WERI-Rb-1 (cell line): ENCODE data around the gene SLC19A1.

Source experiments
- DNase-seq: peaks from one replicate; pipeline ENCODE4 v3.0.0-alpha.2; 2020
- H3K27ac ChIP-seq: fragments of 250-450 bp; sonication (Bioruptor Pico); 2 replicates; pipeline ENCODE4 v1.5.1; 2020; ENCODE audit warnings: mild to moderate bottlenecking, moderate library complexity
- H3K27me3 ChIP-seq: fragments of 250-450 bp; sonication (Bioruptor Pico); 2 replicates; pipeline ENCODE4 v1.5.1; 2021; ENCODE audit warnings: mild to moderate bottlenecking, low read depth, moderate library complexity; ENCODE audit not compliant: insufficient read depth, severe bottlenecking
- H3K36me3 ChIP-seq: fragments of 250-450 bp; sonication (Bioruptor Pico); 2 replicates; pipeline ENCODE4 v1.5.1; 2020; ENCODE audit warnings: mild to moderate bottlenecking, moderate library complexity
- H3K4me3 ChIP-seq: 2 replicates; pipeline ENCODE4 v1.5.1; 2011; ENCODE audit warnings: low read depth, mild to moderate bottlenecking, control low read depth, low read length
- H3K9me3 ChIP-seq: fragments of 250-450 bp; sonication (Bioruptor Pico); 2 replicates; pipeline ENCODE4 v1.5.1; 2021; ENCODE audit warnings: mild to moderate bottlenecking, moderate library complexity; ENCODE audit not compliant: severe bottlenecking
- CTCF ChIP-seq: IDR thresholded peaks from 2 replicates; pipeline ENCODE4 v1.5.1; 2011; ENCODE audit warnings: low read depth, mild to moderate bottlenecking, control low read depth, inconsistent platforms, low read length

The SLC19A1 gene

GRCh38 chr21:45482899-45483821 is 59.1 kb downstream of the SLC19A1 start:
- H3K27ac ChIP-seq, result no peak overlapping the region; the same call in none of the 2 replicates
- TF ChIP-seq CTCF, result no peak
- H3K27me3 ChIP-seq, result no peaks in the 10 kb centered on the region
- H3K36me3 ChIP-seq, result no peaks in the 10 kb centered on the region
- no peaks in the 10 kb centered on the region for H3K9me3 ChIP-seq
- no peak for DNase-seq
- no peak overlapping the region for H3K4me3 ChIP-seq

GRCh38 chr21:45481977-45482898 is 60.0 kb downstream of the SLC19A1 start:
- no peak overlapping the region; the same call in none of the 2 replicates for H3K27ac ChIP-seq
- no peak for DNase-seq
- H3K36me3 ChIP-seq, result no peaks in the 10 kb centered on the region
- no peak for TF ChIP-seq CTCF
- no peaks in the 10 kb centered on the region for H3K27me3 ChIP-seq
- H3K9me3 ChIP-seq, result no peaks in the 10 kb centered on the region
- H3K4me3 ChIP-seq, result no peak overlapping the region

GRCh38 chr21:45481566-45481965 is 60.7 kb downstream of the SLC19A1 start:
- no peak for TF ChIP-seq CTCF
- no peak overlapping the region for H3K27ac ChIP-seq
- H3K9me3 ChIP-seq, result no peaks in the 10 kb centered on the region
- no peak for DNase-seq
- no peaks in the 10 kb centered on the region for H3K27me3 ChIP-seq
- no peak overlapping the region for H3K4me3 ChIP-seq
- H3K36me3 ChIP-seq, result no peaks in the 10 kb centered on the region

GRCh38 chr21:45480701-45481500 is 61.3 kb downstream of the SLC19A1 start:
- TF ChIP-seq CTCF, result no peak
- DNase-seq, result no peak
- Histone ChIP-seq H3K4me3 (no peak overlapping the region), H3K9me3 (no peaks in the 10 kb centered on the region), H3K27ac (no peak overlapping the region), H3K36me3 (no peaks in the 10 kb centered on the region), H3K27me3 (no peaks in the 10 kb centered on the region)
